ENCODE data around the gene SAP30.

Gene SAP30

GRCh38 chr4:173405840-173406606, 35.3 kb downstream of the SAP30 start:
- TF ChIP-seq MYC (IDR thresholded peaks at IDR 0.05; ENCODE audit: low read depth, low read length) (no peak), POLR2A (IDR thresholded peaks at IDR 0.05; ENCODE audit: extremely low read depth, insufficient read length) (no peak), CTCF (IDR thresholded peaks at IDR 0.05; ENCODE audit: low read depth, low read length) (no peak)
- TF ChIP-seq, protein P1, sequence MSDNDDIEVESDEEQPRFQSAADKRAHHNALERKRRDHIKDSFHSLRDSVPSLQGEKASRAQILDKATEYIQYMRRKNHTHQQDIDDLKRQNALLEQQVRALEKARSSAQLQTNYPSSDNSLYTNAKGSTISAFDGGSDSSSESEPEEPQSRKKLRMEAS (IDR thresholded peaks at IDR 0.05; ENCODE audit: low read depth, low read length): no peak
- H3K4me3 ChIP-seq (ENCODE audit: low read depth, low read length): no peak overlapping the region
- DNase-seq (ENCODE audit: low read depth): no peak

DNA sequence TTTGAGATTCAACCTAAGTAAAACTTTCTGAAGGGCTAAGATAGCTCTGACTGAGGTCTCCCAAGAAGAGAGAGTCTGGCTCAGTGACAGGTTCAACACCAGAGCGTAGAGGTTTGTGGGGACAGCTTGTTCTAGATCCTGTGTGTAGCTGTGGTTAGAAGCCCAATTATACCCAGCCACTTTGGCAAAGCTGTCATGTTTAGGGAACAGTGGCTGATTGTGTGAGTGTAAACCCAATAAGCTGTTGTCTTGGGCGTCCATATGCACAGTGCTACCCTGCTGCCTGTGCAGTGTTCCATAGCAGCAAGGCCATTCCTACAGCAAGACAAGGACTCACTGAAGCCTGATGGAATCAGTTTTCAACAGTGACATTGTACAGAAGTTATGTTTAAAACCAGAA, 39.3 kb downstream of the SAP30 start:
- H3K4me3 ChIP-seq (ENCODE audit: low read depth, low read length): no peak overlapping the region
- TF ChIP-seq MYC (IDR thresholded peaks at IDR 0.05; ENCODE audit: low read depth, low read length) (no peak), CTCF (IDR thresholded peaks at IDR 0.05; ENCODE audit: low read depth, low read length) (no peak), POLR2A (IDR thresholded peaks at IDR 0.05; ENCODE audit: extremely low read depth, insufficient read length) (no peak)
- TF ChIP-seq, protein P1 (IDR thresholded peaks at IDR 0.05; ENCODE audit: low read depth, low read length): no peak
- DNase-seq (ENCODE audit: low read depth): peak; percentile 4

- DNase-seq (ENCODE audit: low read depth): peak; percentile 61
- no peak for TF ChIP-seq MYC (IDR thresholded peaks at IDR 0.05; ENCODE audit: low read depth, low read length)
- TF ChIP-seq POLR2A (IDR thresholded peaks at IDR 0.05; ENCODE audit: extremely low read depth, insufficient read length): no peak
- TF ChIP-seq, protein P1 (IDR thresholded peaks at IDR 0.05; ENCODE audit: low read depth, low read length): no peak
- no peak for TF ChIP-seq CTCF (IDR thresholded peaks at IDR 0.05; ENCODE audit: low read depth, low read length)
- no peak overlapping the region for H3K4me3 ChIP-seq (ENCODE audit: low read depth, low read length)
Observed at GRCh38 chr4:173411106-173411693, 40.4 kb downstream of the SAP30 start.

DNA sequence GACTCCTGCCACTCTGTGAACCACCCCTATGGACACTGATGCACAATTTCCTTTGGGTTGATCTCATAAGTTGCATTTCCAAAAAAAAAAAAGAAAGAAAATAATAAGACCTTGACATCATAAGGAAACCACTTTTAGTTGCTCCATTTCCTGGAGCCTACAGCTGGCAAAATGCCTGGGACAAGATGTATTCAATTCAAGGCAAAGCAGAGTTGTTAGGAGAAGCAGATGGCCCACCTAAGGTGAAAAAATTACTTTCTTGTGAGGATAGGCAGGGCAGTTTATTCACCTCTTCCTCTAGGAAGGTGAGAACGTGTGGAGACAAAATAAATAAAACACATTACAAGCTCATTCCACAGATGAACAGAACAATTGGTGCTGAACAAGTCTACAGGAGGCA, 42.3 kb downstream of the SAP30 start:
- no peak overlapping the region for H3K4me3 ChIP-seq (ENCODE audit: low read depth, low read length)
- peak; percentile 20 for DNase-seq (ENCODE audit: low read depth)
- TF ChIP-seq CTCF (IDR thresholded peaks at IDR 0.05; ENCODE audit: low read depth, low read length) (no peak), MYC (IDR thresholded peaks at IDR 0.05; ENCODE audit: low read depth, low read length) (no peak), POLR2A (IDR thresholded peaks at IDR 0.05; ENCODE audit: extremely low read depth, insufficient read length) (no peak)
- TF ChIP-seq, protein P1 (IDR thresholded peaks at IDR 0.05; ENCODE audit: low read depth, low read length): no peak

- peak; percentile 14 for DNase-seq (ENCODE audit: low read depth)
- H3K4me3 ChIP-seq (ENCODE audit: low read depth, low read length): no peak overlapping the region
- TF ChIP-seq POLR2A (IDR thresholded peaks at IDR 0.05; ENCODE audit: extremely low read depth, insufficient read length): no peak
- no peak for TF ChIP-seq MYC (IDR thresholded peaks at IDR 0.05; ENCODE audit: low read depth, low read length)
- TF ChIP-seq, protein P1 (IDR thresholded peaks at IDR 0.05; ENCODE audit: low read depth, low read length): no peak
- TF ChIP-seq CTCF (IDR thresholded peaks at IDR 0.05; ENCODE audit: low read depth, low read length): no peak
Observed at GRCh38 chr4:173414456-173414855, 43.7 kb downstream of the SAP30 start.
